Left cardiac atrium (tissue), 4 donors: Measurements from ENCODE around the gene RBM4. TPM values are rescaled to one million over a fixed set of nuclear protein-coding genes. Genes with fewer than 3 reads are reported as not detected.
A peak's percentile ranks its signal among the peaks of the same experiment; 100 is the strongest.
"Not testable (repeated sequence)": the region's sequence is repeated elsewhere in the genome, so short reads cannot be mapped to it uniquely, and the experiment has no call there.

ENCODE experiments used
- ATAC-seq, 2 donors: fragments of 200-7000 bp; cut with Tn5 transposase; one replicate each; pipeline ENCODE4 v1.9.1; 2020; ENCODE audit warnings: mild to moderate bottlenecking in 2 of 2, moderate library complexity in 2 of 2
- DNase-seq: peaks from one replicate; pipeline ENCODE4 v3.0.0-alpha.2; 2020
- intact Hi-C, 2 donors: fragments of 100-400 bp; cut with DNase I; formaldehyde crosslinking; loops; one replicate each; pipeline versions ENCODE4 v1.14.1 to v1.15.1; 2022 to 2023
- total RNA-seq, 2 donors: library from RNA; stranded (reverse); fragmentation: NEBNext Ultra II Directional; extraction: Animal tissue kit (Norgen Biotek cat#: 25700); gene quantifications; one replicate each; pipeline ENCODE4 v1.2.1, GENCODE V29; 2021
- donor health status: DM: no; HTN: yes; CAD: no.
- donor health status: DM: no; HTN: yes; CAD: no; lungs with severe emphysema.
- donor health status: DM: yes; HTN: yes; CAD: no.
- donor health status: Dilated cardiomyopathy.

The RBM4 gene
- total RNA-seq, 2 donors from 2014 or later = 63.6 to 76.7 TPM

- DNase-seq (no peak), ATAC-seq (no peak)
- intact Hi-C loops = no loop called here
These were observed 26.0 kb upstream of the RBM4 start for GRCh38 chr11:66612458-66612857.

- intact Hi-C loops = no loop called here
- ATAC-seq (no peak), DNase-seq (no peak)
These were observed 24.4 kb upstream of the RBM4 start for GRCh38 chr11:66614073-66614472.

- intact Hi-C loops = no loop called here
- DNase-seq = peak; percentile 99
- peak; percentile 96 to 98 for ATAC-seq
These were observed 21.9 kb upstream of the RBM4 start, which contains the start of gene RBM14 for GRCh38 chr11:66616379-66617154. TSS of gene RBM14 (plus strand) at chr11:66616630. CDS start at chr11:66616721, 91 bp downstream.

- intact Hi-C loops = no loop called here
- DNase-seq = peak; percentile 82
- ATAC-seq = peak; percentile 42 to 63
These were observed 21.2 kb upstream of the RBM4 start for GRCh38 chr11:66617155-66617834.

GRCh38 chr11:66619080-66619554 is 19.4 kb upstream of the RBM4 start:
- no peak for DNase-seq
- ATAC-seq = no peak
- intact Hi-C loops = no loop called here

GRCh38 chr11:66624450-66624849 is 14.1 kb upstream of the RBM4 start:
- peak; percentile 11 to 19 for ATAC-seq
- intact Hi-C loops = no loop called here
- DNase-seq = no peak

GRCh38 chr11:66625041-66625751 is 13.3 kb upstream of the RBM4 start:
- no peak for ATAC-seq
- intact Hi-C loops = no loop called here
- no peak for DNase-seq

GRCh38 chr11:66625752-66626149 is 12.8 kb upstream of the RBM4 start:
- DNase-seq (no peak), ATAC-seq (no peak)
- intact Hi-C loops = no loop called here

- intact Hi-C loops = no loop called here
- ATAC-seq = no peak
- DNase-seq = no peak
These were observed 12.1 kb upstream of the RBM4 start for GRCh38 chr11:66626382-66626781.

- ATAC-seq (peak in 1 of 2 donors; percentile 33), DNase-seq (no peak)
- intact Hi-C loops = no loop called here
These were observed 11.6 kb upstream of the RBM4 start for GRCh38 chr11:66626926-66627325.

GRCh38 chr11:66628061-66628603 is 10.4 kb upstream of the RBM4 start:
- no peak for DNase-seq
- ATAC-seq = no peak
- intact Hi-C loops = no loop called here

- DNase-seq (no peak), ATAC-seq (no peak)
- intact Hi-C loops = no loop called here
These were observed 9.1 kb upstream of the RBM4 start for GRCh38 chr11:66629356-66629755.

- ATAC-seq (no peak), DNase-seq (no peak)
- intact Hi-C loops = no loop called here
These were observed 6.6 kb upstream of the RBM4 start for GRCh38 chr11:66631883-66632282.

- DNase-seq (no peak), ATAC-seq (no peak)
- intact Hi-C loops = no loop called here
These were observed 5.6 kb upstream of the RBM4 start for GRCh38 chr11:66632952-66633351.

GRCh38 chr11:66636411-66636810 is 2.1 kb upstream of the RBM4 start:
- intact Hi-C loops = no loop called here
- DNase-seq (no peak), ATAC-seq (no peak)

GRCh38 chr11:66637557-66638176 is 836 bp upstream of the RBM4 start:
- no peak for DNase-seq
- intact Hi-C loops = no loop called here
- peak in 1 of 2 donors; percentile 4 for ATAC-seq

- intact Hi-C loops = no loop called here
- DNase-seq = no peak
- ATAC-seq = peak in 1 of 2 donors; percentile 9
These were observed 737 bp downstream of the RBM4 start for GRCh38 chr11:66639066-66639813.

GRCh38 chr11:66639814-66640340 is 1.4 kb downstream of the RBM4 start:
- intact Hi-C loops, DNase-seq, ATAC-seq: not testable (repeated sequence)
